Trophoblast cell (in vitro differentiated cells and primary cell): ENCODE results near the gene AHI1.

ENCODE experiments used
- DNase-seq, 2 donors: peaks; one replicate each; pipeline ENCODE4 v3.0.0-alpha.2; 2016
- H2AFZ ChIP-seq: 2 replicates; pipeline ENCODE4 v1.6.1; 2013; ENCODE audit warnings: low read length, moderate library complexity, mild to moderate bottlenecking; ENCODE audit not compliant: insufficient read depth, poor library complexity
- H2AK5ac ChIP-seq: 2 replicates; pipeline ENCODE4 v1.6.1; 2013; ENCODE audit warnings: mild to moderate bottlenecking, low read length
- H2BK120ac ChIP-seq: 2 replicates; pipeline ENCODE4 v1.6.1; 2013; ENCODE audit warnings: low read length, mild to moderate bottlenecking, moderate library complexity; ENCODE audit not compliant: insufficient read depth, poor library complexity
- H2BK12ac ChIP-seq: 2 replicates; pipeline ENCODE4 v1.6.1; 2013; ENCODE audit warnings: mild to moderate bottlenecking, low read length, moderate library complexity
- H2BK5ac ChIP-seq: 2 replicates; pipeline ENCODE4 v1.6.1; 2013; ENCODE audit warnings: low read length, low read depth, moderate library complexity, mild to moderate bottlenecking; ENCODE audit not compliant: poor library complexity
- H3K14ac ChIP-seq: 2 replicates; pipeline ENCODE4 v1.6.1; 2013; ENCODE audit warnings: mild to moderate bottlenecking, low read length
- H3K18ac ChIP-seq: 2 replicates; pipeline ENCODE4 v1.6.1; 2013; ENCODE audit warnings: mild to moderate bottlenecking, low read length
- H3K23ac ChIP-seq: 2 replicates; pipeline ENCODE4 v1.6.1; 2013; ENCODE audit warnings: low read length
- H3K27ac ChIP-seq: 2 replicates; pipeline ENCODE4 v1.5.1; 2013; ENCODE audit warnings: low read depth, mild to moderate bottlenecking, inconsistent platforms, low read length, moderate library complexity
- H3K27me3 ChIP-seq: 2 replicates; pipeline ENCODE4 v1.6.1; 2013; ENCODE audit warnings: inconsistent platforms, mild to moderate bottlenecking, low read length, moderate library complexity; ENCODE audit not compliant: insufficient read depth
- H3K36me3 ChIP-seq, 2 experiments: 1 replicate in 1 of 2; 2 replicates in 1 of 2; pipeline ENCODE4 v1.6.1; 2013; ENCODE audit warnings: low read length in 2 of 2, mild to moderate bottlenecking in 2 of 2, moderate library complexity in 1 of 2; ENCODE audit not compliant: insufficient read depth in 2 of 2, control insufficient read depth in 1 of 2
- H3K4ac ChIP-seq: 2 replicates; pipeline ENCODE4 v1.6.1; 2013; ENCODE audit warnings: low read depth, mild to moderate bottlenecking, low read length, moderate library complexity
- H3K4me1 ChIP-seq, 2 experiments: 1 replicate in 1 of 2; 2 replicates in 1 of 2; pipeline ENCODE4 v1.6.1; 2013; ENCODE audit warnings: low read length in 2 of 2, mild to moderate bottlenecking in 2 of 2, moderate library complexity in 1 of 2; ENCODE audit not compliant: insufficient read depth in 2 of 2, control insufficient read depth in 1 of 2
- H3K4me2 ChIP-seq: 2 replicates; pipeline ENCODE4 v1.6.1; 2013; ENCODE audit warnings: inconsistent platforms, mild to moderate bottlenecking, low read length, moderate library complexity
- H3K4me3 ChIP-seq: 2 replicates; pipeline ENCODE4 v1.5.1; 2013; ENCODE audit warnings: mild to moderate bottlenecking, low read depth, low read length, inconsistent platforms
- H3K79me1 ChIP-seq: one replicate; pipeline ENCODE4 v1.6.1; 2013; ENCODE audit warnings: low read length
- H3K79me2 ChIP-seq: 2 replicates; pipeline ENCODE4 v1.6.1; 2013; ENCODE audit warnings: low read length, mild to moderate bottlenecking; ENCODE audit not compliant: control insufficient read depth, insufficient read depth, poor library complexity
- H3K9ac ChIP-seq: 2 replicates; pipeline ENCODE4 v1.6.1; 2013; ENCODE audit warnings: mild to moderate bottlenecking, low read length
- H3K9me3 ChIP-seq: 2 replicates; pipeline ENCODE4 v1.6.1; 2013; ENCODE audit warnings: low read depth, mild to moderate bottlenecking, control low read depth, inconsistent platforms, low read length; ENCODE audit not compliant: insufficient read depth
- H4K12ac ChIP-seq: 2 replicates; pipeline ENCODE4 v1.6.1; 2013; ENCODE audit warnings: low read depth, mild to moderate bottlenecking, low read length, moderate library complexity
- H4K8ac ChIP-seq: 2 replicates; pipeline ENCODE4 v1.6.1; 2013; ENCODE audit warnings: low read depth, mild to moderate bottlenecking, low read length, moderate library complexity
- H4K91ac ChIP-seq: one replicate; pipeline ENCODE4 v1.6.1; 2013; ENCODE audit warnings: low read depth, mild to moderate bottlenecking, low read length, moderate library complexity
- WGBS: extraction: QIAGEN DNeasy Blood & Tissue Kit; methylation state at CpG from one replicate; pipeline ENCODE4 v1.1.7; 2013; ENCODE audit warnings: missing lambda C conversion rate; ENCODE audit not compliant: insufficient read length, insufficient coverage; ENCODE audit errors: extremely low coverage; 5-methylcytosine and 5-hydroxymethylcytosine counted together

The AHI1 gene

DNA sequence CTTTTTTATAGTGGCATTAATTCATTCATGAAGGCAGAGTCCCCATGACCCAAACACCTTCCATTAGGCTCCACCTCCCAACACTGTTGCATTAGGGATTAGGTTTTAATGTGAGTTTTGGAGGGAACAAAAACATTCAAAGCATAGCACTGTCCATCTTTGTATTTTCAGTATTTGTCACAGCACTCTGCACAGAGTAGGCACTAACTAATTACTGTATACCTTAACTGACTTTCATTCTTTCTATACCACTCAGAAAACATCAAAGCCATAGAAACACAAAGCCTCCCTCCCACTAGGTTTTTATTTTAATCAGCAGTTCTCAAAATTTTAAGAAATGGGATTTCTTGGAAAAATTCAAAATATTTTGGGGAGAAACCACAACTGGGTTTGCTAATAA, 21.8 kb upstream of the AHI1 start:
- Histone ChIP-seq H3K23ac (no peak overlapping the region), H3K14ac (no peak overlapping the region), H3K79me2 (no peaks in the 10 kb centered on the region), H3K4me3 (no peak overlapping the region), H2BK12ac (no peak overlapping the region), H3K4ac (no peak overlapping the region), H3K18ac (no peak overlapping the region), H3K4me1 (no peaks in the 10 kb centered on the region), H2AK5ac (no peak overlapping the region), H4K8ac (no peak overlapping the region), H3K4me2 (no peak overlapping the region), H3K9ac (no peak overlapping the region), H3K9me3 (no peaks in the 10 kb centered on the region), H4K91ac (no peak overlapping the region), H4K12ac (no peak overlapping the region), H3K79me1 (no peaks in the 10 kb centered on the region), H2BK5ac (no peak overlapping the region), H2AFZ (no peak overlapping the region), H3K27me3 (no peaks in the 10 kb centered on the region), H3K27ac (no peak overlapping the region), H3K36me3 (no peaks in the 10 kb centered on the region), H2BK120ac (no peak overlapping the region)
- no peak for DNase-seq

DNA sequence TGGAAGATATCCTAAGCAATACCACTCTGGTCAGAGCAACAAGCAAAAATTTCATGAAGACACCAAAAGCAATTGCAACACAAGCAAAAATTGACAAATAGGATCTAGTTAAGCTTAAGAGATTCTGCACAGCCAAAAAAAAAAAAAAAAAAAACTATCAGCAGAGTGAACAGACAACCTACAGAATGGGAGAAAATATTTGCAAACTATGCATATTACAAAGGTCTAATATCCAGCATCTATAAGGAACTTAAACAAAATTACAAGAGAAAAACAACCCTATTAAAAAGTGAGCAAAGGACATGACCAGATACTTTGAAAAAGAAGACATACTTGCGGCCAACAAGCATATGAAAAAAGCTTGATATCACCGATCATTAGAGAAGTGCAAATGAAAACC, 20.0 kb upstream of the AHI1 start:
- Histone ChIP-seq H2AK5ac (no peak overlapping the region), H3K9ac (no peak overlapping the region), H3K27ac (no peak overlapping the region), H3K23ac (no peak overlapping the region), H2BK120ac (no peak overlapping the region), H4K91ac (no peak overlapping the region), H3K4ac (no peak overlapping the region), H3K27me3 (no peaks in the 10 kb centered on the region), H3K4me2 (no peak overlapping the region), H3K4me1 (no peaks in the 10 kb centered on the region), H3K9me3 (no peaks in the 10 kb centered on the region), H4K8ac (no peak overlapping the region), H3K79me1 (no peaks in the 10 kb centered on the region), H4K12ac (no peak overlapping the region), H3K79me2 (no peaks in the 10 kb centered on the region), H3K36me3 (no peaks in the 10 kb centered on the region), H2BK5ac (no peak overlapping the region), H2BK12ac (no peak overlapping the region), H3K18ac (no peak overlapping the region), H2AFZ (no peak overlapping the region), H3K4me3 (no peak overlapping the region), H3K14ac (no peak overlapping the region)
- DNase-seq = no peak
- WGBS = no CpG with 5 or more reads among the region's 2 CpGs

DNA sequence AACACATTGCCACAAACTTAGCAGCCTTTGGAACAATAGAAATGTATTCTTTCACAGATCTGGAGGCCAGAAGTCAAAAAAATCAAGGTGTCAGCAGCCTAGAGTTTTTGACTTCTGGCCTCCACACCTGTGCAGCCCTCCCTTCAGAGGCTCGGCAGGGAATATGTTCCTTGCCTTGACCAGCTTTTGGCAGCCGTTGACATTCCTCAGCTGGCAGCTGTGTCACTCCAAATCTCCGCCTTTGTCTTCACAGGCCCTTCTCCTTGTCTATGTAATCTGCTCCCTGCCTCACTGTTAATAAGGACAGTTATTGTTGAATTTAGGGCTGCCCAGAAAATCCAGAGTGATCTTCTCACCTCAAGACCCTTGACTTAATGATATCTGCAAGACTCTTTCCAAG, 17.2 kb upstream of the AHI1 start:
- Histone ChIP-seq H2BK12ac (no peak overlapping the region), H2BK5ac (no peak overlapping the region), H2AK5ac (no peak overlapping the region), H2BK120ac (no peak overlapping the region), H3K79me1 (no peaks in the 10 kb centered on the region), H3K27ac (no peak overlapping the region), H3K9ac (no peak overlapping the region), H3K14ac (no peak overlapping the region), H3K23ac (no peak overlapping the region), H3K4me3 (no peak overlapping the region), H3K4me2 (no peak overlapping the region), H4K12ac (no peak overlapping the region), H3K9me3 (no peaks in the 10 kb centered on the region), H3K27me3 (no peaks in the 10 kb centered on the region), H4K91ac (no peak overlapping the region), H3K79me2 (no peaks in the 10 kb centered on the region), H3K4me1 (no peaks in the 10 kb centered on the region), H3K36me3 (no peaks in the 10 kb centered on the region), H3K4ac (no peak overlapping the region), H2AFZ (no peak overlapping the region), H3K18ac (no peak overlapping the region), H4K8ac (no peak overlapping the region)
- WGBS = no CpG with 5 or more reads among the region's 3 CpGs
- DNase-seq = no peak

DNA sequence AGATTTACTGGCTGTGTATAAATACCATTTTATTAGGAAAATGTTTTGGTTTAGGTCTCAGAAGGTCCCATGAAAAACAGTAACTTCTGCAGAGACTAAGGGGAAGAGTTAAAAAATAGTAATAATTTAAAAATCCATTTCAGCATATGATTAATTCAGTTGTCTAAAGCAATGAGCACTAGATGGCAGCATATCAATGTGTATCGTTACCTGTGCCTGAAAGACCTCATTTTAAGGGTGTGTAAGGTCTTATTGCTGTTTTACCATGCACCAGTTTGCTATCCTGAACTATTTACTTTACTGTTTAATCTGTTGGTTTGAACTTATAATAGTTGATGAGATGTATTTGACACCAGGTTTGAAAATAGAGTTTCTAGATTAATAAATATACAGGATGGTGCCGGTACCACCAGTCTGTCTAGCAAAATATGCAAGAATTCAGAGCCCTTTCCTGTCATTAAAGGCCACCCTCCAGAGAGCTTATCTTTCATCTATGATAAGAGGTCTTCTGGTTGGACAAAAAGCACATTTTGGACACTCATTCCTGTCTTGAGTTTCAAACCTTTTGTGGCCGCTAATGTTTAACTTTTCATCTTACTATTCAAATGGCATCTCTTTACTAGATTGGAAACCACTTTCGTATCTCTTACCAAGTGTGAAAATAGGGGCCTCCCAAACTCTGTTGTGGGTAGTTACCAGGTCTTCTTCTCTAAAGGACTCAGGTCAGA, 8.9 kb upstream of the AHI1 start:
- Histone ChIP-seq H2BK120ac (no peak overlapping the region), H3K27me3 (no peaks in the 10 kb centered on the region), H2BK12ac (no peak overlapping the region), H2BK5ac (no peak overlapping the region), H3K36me3 (no peaks in the 10 kb centered on the region), H4K91ac (no peak overlapping the region), H3K9me3 (no peaks in the 10 kb centered on the region), H4K8ac (no peak overlapping the region), H3K9ac (no peak overlapping the region), H3K18ac (no peak overlapping the region), H3K23ac (no peak overlapping the region), H3K79me2 (no peaks in the 10 kb centered on the region), H3K4me1 (no peaks in the 10 kb centered on the region), H3K14ac (no peak overlapping the region), H3K79me1 (no peaks in the 10 kb centered on the region), H3K27ac (no peak overlapping the region), H2AFZ (no peak overlapping the region), H2AK5ac (no peak overlapping the region), H3K4ac (no peak overlapping the region), H4K12ac (no peak overlapping the region), H3K4me3 (no peak overlapping the region), H3K4me2 (no peak overlapping the region)
- DNase-seq = peak in 1 of 2 donors; percentile 79
- no CpG with 5 or more reads among the region's 4 CpGs for WGBS
